ENCODE data around the gene COL1A1.

DNA sequence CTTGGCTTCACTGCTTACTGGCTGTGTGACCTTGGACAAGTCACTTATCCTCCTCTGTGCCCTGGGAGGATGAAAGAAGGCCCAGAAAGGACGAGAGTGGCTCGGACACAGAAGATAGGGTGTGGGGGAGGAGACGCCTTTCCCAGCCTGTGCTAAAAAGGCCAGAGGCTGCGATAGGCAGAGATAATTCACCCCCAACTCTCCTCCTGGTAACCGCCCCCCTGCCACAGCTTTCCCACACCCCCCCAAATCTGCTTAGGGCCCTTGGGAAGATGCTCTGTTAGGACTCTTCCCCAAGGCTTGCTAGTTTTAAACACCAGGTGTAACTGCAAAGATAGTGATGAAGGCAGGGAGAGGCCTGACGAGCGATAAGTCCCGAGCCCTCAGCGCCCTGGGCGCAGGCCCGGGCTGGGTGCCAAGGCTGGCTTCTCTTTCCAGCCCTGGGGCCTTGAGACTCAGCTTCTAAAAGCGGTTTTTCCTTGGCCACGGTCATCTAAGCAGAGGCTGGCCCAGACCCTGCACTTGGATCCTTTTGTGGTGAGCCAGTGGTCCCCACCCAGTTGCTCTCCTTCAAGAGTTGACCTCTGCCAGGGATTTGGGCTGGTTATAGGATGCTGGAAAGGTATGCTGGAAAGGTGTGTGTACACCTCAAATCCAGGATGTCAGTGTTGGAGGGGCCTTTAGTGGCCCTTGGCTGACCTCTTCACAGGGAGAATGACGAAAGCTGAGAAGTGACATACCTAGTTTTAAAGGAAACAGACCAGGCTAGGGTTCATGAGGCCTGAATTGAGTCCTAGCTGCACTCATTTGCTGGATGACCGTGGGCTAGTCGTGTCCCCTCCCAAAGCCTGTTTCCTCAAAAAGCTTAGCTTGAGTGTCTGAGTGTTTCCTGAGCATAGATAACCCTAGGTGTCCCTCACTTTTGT lies 47.5 kb downstream of the COL1A1 start:
- TF ChIP-seq POLR2A (IDR thresholded peaks at IDR 0.05) = no peak
- TF ChIP-seq, protein P1, sequence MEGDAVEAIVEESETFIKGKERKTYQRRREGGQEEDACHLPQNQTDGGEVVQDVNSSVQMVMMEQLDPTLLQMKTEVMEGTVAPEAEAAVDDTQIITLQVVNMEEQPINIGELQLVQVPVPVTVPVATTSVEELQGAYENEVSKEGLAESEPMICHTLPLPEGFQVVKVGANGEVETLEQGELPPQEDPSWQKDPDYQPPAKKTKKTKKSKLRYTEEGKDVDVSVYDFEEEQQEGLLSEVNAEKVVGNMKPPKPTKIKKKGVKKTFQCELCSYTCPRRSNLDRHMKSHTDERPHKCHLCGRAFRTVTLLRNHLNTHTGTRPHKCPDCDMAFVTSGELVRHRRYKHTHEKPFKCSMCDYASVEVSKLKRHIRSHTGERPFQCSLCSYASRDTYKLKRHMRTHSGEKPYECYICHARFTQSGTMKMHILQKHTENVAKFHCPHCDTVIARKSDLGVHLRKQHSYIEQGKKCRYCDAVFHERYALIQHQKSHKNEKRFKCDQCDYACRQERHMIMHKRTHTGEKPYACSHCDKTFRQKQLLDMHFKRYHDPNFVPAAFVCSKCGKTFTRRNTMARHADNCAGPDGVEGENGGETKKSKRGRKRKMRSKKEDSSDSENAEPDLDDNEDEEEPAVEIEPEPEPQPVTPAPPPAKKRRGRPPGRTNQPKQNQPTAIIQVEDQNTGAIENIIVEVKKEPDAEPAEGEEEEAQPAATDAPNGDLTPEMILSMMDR (IDR thresholded peaks at IDR 0.05) = no peak
- no peak for TF ChIP-seq POLR2AphosphoS5 (IDR thresholded peaks at IDR 0.05)
